ENCODE measurements around the gene ZNF280A. TPM values are rescaled to one million over a fixed set of nuclear protein-coding genes. Genes with fewer than 3 reads are reported as not detected.

Gene ZNF280A
- total RNA-seq = not detected

GRCh38 chr22:22520020-22520656, at the start of gene ZNF280A:
ZNF280A (minus strand) TSS chr22:22520270; CDS start chr22:22515630, 4,640 bp downstream.

GRCh38 chr22:22558972-22559603, 39.0 kb upstream of the ZNF280A start, which contains the start of gene PRAME:
PRAME (minus strand) TSS chr22:22559265; CDS start chr22:22556832, 2,433 bp downstream.

GRCh38 chr22:22508274-22509176, 11.5 kb downstream of the ZNF280A start, which contains the start of gene ZNF280B:
ZNF280B (minus strand) TSS chr22:22508742; CDS start chr22:22489398, 19,344 bp downstream.

Other genes with a start within 250 kb of the ZNF280A start
- gene ZNF280B, start 11.5 kb downstream of the ZNF280A start, total RNA-seq = 5.0 TPM
- not detected for gene PRAME, start 39.0 kb upstream of the ZNF280A start, total RNA-seq
- gene GGTLC2, start 124.3 kb upstream of the ZNF280A start, total RNA-seq = not detected